Left lung (tissue), 14 donors: ENCODE data around the gene MKRN2OS. TPM values are rescaled to one million over a fixed set of nuclear protein-coding genes. Genes with fewer than 3 reads are reported as not detected.

Experiments used
- ATAC-seq: fragments of 200-7000 bp; cut with Tn5 transposase; one replicate; pipeline ENCODE4 v1.9.1; 2020; ENCODE audit warnings: moderate library complexity
- DNase-seq, 4 donors: peaks; one replicate each; pipeline ENCODE4 v3.0.0-alpha.2; 2013 to 2020
- H3K27ac ChIP-seq, 2 donors: fragments of 200-600 bp; sonication (generic) in 1 of 2; one replicate each; pipeline versions ENCODE4 v1.5.0 to v1.8.0; 2020 to 2021
- H3K27me3 ChIP-seq, 2 donors: fragments of 200-600 bp; sonication (generic) in 1 of 2; one replicate each; pipeline versions ENCODE4 v1.5.0 to v1.8.0; 2020 to 2021
- H3K36me3 ChIP-seq, 2 donors: fragments of 200-600 bp; sonication (generic) in 1 of 2; one replicate each; pipeline versions ENCODE4 v1.5.0 to v1.8.0; 2020 to 2021
- H3K4me1 ChIP-seq, 2 donors: fragments of 200-600 bp; one replicate each; pipeline ENCODE4 v1.8.0; 2021
- H3K4me3 ChIP-seq, 2 donors: fragments of 200-600 bp; sonication (generic) in 1 of 2; one replicate each; pipeline versions ENCODE4 v1.5.0 to v1.8.0; 2020 to 2021; ENCODE audit warnings: mild to moderate bottlenecking in 1 of 2
- H3K9me3 ChIP-seq, 2 donors: fragments of 200-600 bp; sonication (generic) in 1 of 2; one replicate each; pipeline versions ENCODE4 v1.5.0 to v1.8.0; 2020 to 2021
- intact Hi-C, 2 donors: fragments of 100-400 bp; cut with DNase I; formaldehyde crosslinking; loops; one replicate each; pipeline versions ENCODE4 v1.11.2 to v1.14.2; 2022
- long read RNA-seq, 12 donors: library from polyadenylated mRNA in 2 of 12; unstranded in 2 of 12; transcript quantifications; one replicate each; pipeline ENCODE4 v2.0.0 and lab custom pipeline, GENCODE V29; 2019 to 2026
- polyA plus RNA-seq, 6 donors: library from polyadenylated mRNA; unstranded; fragments of 120-200 nt; gene quantifications; one replicate each; pipeline ENCODE4 v1.2.1, GENCODE V29; 2013; ENCODE audit not compliant: insufficient read length in 6 of 6
- total RNA-seq, 2 donors: library from RNA; stranded (reverse); fragmentation: NEBNext Ultra II Directional; extraction: Animal tissue kit (Norgen Biotek cat#: 25700); gene quantifications; one replicate each; pipeline ENCODE4 v1.2.1, GENCODE V29; 2021
- TF ChIP-seq, protein P1 (sequence below), 2 donors: fragments of 200-600 bp; sonication (generic) in 1 of 2; IDR thresholded peaks; one replicate each; pipeline versions ENCODE4 v1.5.0 to v1.8.0; 2021; ENCODE audit warnings: antibody characterized with exemption in 2 of 2
- donor health status: DM: no; HTN: yes; CAD: no.
- donor health status: DM: no; HTN: no; CAD: no.

MKRN2OS gene, protein sequence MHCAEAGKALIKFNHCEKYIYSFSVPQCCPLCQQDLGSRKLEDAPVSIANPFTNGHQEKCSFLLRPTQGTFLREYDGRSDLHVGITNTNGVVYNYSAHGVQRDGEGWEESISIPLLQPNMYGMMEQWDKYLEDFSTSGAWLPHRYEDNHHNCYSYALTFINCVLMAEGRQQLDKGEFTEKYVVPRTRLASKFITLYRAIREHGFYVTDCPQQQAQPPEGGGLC
- total RNA-seq (1 to 10 TPM in 1 of 2 donors, under 1 TPM in 1; 0.52 to 1.6 TPM), polyA plus RNA-seq (1 to 10 TPM; 1.2 to 2.1 (median 1.3) TPM)
- long read RNA-seq, donor 1 = 0 reads
- long read RNA-seq, donor 2 = 0 reads
- long read RNA-seq, donor 3 = 0 reads
- long read RNA-seq, donor 4, partial matches to known transcripts = 0 of 3 reads
- long read RNA-seq, donor 4, other reads (novel, unspliced or antisense) = 2 of 3 reads
- long read RNA-seq, donor 5, partial matches to known transcripts = 13 of 13 reads
- long read RNA-seq, donor 5, other reads (novel, unspliced or antisense) = 0 of 13 reads
- long read RNA-seq, donor 6 = 0 reads
- long read RNA-seq, donor 7 = 0 reads
- long read RNA-seq, donor 8 = 0 reads
- long read RNA-seq, donor 9 = 0 reads
- long read RNA-seq, donor 10, partial matches to known transcripts = 0 of 2 reads
- long read RNA-seq, donor 10, other reads (novel, unspliced or antisense) = 1 of 2 reads
- long read RNA-seq, donor 11, partial matches to known transcripts = 12 of 12 reads
- long read RNA-seq, donor 11, other reads (novel, unspliced or antisense) = 0 of 12 reads
- long read RNA-seq, donor 12 = 0 reads

DNA sequence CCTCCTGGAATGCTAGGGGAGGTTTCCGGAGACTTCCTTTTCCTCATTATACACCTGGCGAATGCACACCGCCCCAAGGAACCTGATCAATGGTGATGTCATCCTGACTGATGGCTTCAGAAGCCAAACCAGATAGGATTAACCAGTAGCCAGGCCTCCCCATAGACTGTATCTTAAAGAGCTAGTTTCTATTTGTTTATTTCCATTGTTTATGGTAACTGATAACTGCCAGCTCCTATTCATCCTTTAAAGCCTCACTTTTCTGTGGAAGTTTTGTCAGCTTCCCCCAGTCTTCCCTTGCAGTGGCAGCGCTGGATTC is at the start of gene MKRN2OS:
Gene MKRN2OS, minus strand, starts transcription at position 27 of the 319 bp plus-strand sequence. CDS start 35 bp downstream, outside the sequence.
- TF ChIP-seq, protein P1, sequence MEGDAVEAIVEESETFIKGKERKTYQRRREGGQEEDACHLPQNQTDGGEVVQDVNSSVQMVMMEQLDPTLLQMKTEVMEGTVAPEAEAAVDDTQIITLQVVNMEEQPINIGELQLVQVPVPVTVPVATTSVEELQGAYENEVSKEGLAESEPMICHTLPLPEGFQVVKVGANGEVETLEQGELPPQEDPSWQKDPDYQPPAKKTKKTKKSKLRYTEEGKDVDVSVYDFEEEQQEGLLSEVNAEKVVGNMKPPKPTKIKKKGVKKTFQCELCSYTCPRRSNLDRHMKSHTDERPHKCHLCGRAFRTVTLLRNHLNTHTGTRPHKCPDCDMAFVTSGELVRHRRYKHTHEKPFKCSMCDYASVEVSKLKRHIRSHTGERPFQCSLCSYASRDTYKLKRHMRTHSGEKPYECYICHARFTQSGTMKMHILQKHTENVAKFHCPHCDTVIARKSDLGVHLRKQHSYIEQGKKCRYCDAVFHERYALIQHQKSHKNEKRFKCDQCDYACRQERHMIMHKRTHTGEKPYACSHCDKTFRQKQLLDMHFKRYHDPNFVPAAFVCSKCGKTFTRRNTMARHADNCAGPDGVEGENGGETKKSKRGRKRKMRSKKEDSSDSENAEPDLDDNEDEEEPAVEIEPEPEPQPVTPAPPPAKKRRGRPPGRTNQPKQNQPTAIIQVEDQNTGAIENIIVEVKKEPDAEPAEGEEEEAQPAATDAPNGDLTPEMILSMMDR (IDR thresholded peaks at IDR 0.05) = no peak
- DNase-seq = no peak
- peak; percentile 93 for ATAC-seq
- intact Hi-C loops = no loop called here
- no peaks in the 10 kb centered on the region for H3K36me3 ChIP-seq
- H3K4me1 ChIP-seq = no peaks in the 10 kb centered on the region
- H3K27me3 ChIP-seq = peaks cover 0 to 2% of the 10 kb centered on the region in 2 donors
- H3K4me3 ChIP-seq = peak within 1 kb of the TSS; percentile 1 to 3
- H3K27ac ChIP-seq = no peak within 1 kb of the TSS
- H3K9me3 ChIP-seq = no peaks in the 10 kb centered on the region

DNA sequence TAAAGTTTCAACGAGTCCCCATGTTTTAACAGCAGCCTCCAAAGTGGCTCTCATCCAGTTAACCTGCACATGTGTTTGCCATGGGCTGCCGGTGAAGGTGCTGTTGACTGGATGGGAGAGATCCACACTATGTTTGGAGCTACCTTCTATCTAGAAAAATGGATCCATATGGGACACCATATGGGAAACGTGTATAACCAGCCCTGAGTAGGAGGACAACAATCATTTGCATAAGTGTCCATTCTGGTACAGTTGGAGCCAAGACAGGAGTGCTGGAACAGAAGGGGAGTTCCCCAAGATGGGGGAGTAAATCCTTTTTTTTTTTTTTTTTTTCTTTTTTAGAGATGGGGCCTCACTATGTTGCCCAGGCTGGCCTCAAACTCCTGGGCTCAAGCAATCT is 48.2 kb upstream of the MKRN2OS start:
- no peak for ATAC-seq
- Histone ChIP-seq H3K27ac (no peak overlapping the region), H3K9me3 (no peaks in the 10 kb centered on the region), H3K4me1 (peaks cover 1 to 12% of the 10 kb centered on the region in 2 donors), H3K36me3 (peaks cover 0 to 99% of the 10 kb centered on the region in 2 donors), H3K27me3 (no peaks in the 10 kb centered on the region), H3K4me3 (no peak overlapping the region)
- intact Hi-C loops = no loop called here
- TF ChIP-seq, protein P1 (IDR thresholded peaks at IDR 0.05) = no peak
- no peak for DNase-seq

DNA sequence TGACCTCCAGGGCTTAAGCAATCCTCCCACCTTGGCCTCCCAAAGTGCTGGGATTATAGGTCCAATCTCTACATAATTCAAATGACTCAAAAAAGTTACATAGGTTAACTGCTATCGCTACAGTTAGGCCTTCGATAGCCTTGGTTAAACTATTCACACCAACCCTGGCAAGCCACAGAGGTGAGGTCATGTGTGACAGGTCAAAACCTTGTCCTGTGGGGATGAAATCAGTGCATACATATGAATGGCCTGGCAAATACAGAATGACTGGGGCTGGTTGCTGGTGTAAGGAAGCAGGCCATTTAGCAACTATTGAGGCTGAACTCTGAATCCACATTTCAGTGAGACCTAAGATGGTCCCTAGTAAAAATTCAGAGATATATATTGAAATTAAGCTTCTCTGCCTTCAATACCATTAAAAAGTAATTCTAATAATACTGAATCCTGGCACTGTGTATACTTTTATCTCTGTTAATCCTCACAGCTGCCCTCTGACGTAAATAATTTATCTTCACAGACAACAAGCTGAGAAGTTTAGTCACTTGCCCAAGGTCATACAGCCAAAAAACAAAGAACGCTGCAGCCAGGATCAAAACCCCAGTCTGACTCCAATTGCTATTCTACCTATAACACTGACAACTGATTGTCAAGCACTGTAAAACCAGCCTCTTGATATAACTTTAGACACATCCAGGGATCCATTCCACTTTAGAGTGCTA is 46.9 kb upstream of the MKRN2OS start:
- no peak for ATAC-seq
- no peaks in the 10 kb centered on the region for H3K27me3 ChIP-seq
- DNase-seq = no peak
- H3K4me1 ChIP-seq = peaks cover 5 to 12% of the 10 kb centered on the region in 2 donors
- H3K4me3 ChIP-seq = no peak overlapping the region
- peaks cover 0 to 99% of the 10 kb centered on the region in 2 donors for H3K36me3 ChIP-seq
- intact Hi-C loops = no loop called here
- H3K9me3 ChIP-seq = no peaks in the 10 kb centered on the region
- H3K27ac ChIP-seq = no peak overlapping the region
- TF ChIP-seq, protein P1 (IDR thresholded peaks at IDR 0.05) = no peak

DNA sequence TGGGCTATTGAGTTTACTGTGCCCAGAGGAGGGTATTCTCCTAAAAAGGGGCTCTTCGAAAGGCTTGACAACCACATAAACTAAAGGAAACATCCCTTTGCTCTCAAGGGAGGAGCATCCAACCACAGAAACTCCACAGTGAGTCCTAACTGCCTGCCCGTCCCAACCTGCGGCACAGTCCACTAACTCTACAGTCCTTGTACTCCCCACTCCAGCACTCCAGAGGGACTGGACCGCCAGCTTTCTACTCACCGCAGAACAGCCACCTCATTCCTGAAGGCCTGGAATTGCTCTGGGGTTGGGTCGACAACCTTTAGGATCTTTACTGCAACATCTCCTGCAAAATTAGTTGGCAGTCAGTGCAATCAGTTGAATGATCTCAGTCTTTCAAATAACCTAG is 46.2 kb upstream of the MKRN2OS start:
- DNase-seq (no peak), ATAC-seq (no peak)
- intact Hi-C loops = no loop called here
- Histone ChIP-seq H3K4me1 (peaks cover 5 to 12% of the 10 kb centered on the region in 2 donors), H3K4me3 (no peak overlapping the region), H3K36me3 (peaks cover 0 to 99% of the 10 kb centered on the region in 2 donors), H3K27ac (peak overlapping the region in 1 of 2 donors; percentile 70), H3K27me3 (no peaks in the 10 kb centered on the region), H3K9me3 (no peaks in the 10 kb centered on the region)
- TF ChIP-seq, protein P1 (IDR thresholded peaks at IDR 0.05) = no peak
